GM18505 (cell line): ENCODE data around the gene TREML4.
"Not testable (repeated sequence)": the region's sequence is repeated elsewhere in the genome, so short reads cannot be mapped to it uniquely, and the experiment has no call there.

Experiments used
- ATAC-seq: cut with Tn5 transposase; IDR thresholded peaks from one replicate; pipeline ENCODE4 v1.9.1; 2021; ENCODE audit not compliant: unreplicated experiment
- POLR2A ChIP-seq: IDR thresholded peaks from 4 replicates; pipeline ENCODE4 v1.6.1; 2011; ENCODE audit warnings: borderline replicate concordance; ENCODE audit not compliant: insufficient read depth, insufficient read length; ENCODE audit errors: extremely low read depth

The TREML4 gene, protein sequence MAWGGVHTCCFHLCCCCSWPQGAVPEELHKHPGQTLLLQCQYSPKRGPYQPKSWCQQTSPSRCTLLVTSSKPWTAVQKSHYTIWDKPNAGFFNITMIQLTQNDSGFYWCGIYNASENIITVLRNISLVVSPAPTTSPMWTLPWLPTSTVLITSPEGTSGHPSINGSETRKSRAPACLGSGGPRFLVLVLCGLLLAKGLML

DNA sequence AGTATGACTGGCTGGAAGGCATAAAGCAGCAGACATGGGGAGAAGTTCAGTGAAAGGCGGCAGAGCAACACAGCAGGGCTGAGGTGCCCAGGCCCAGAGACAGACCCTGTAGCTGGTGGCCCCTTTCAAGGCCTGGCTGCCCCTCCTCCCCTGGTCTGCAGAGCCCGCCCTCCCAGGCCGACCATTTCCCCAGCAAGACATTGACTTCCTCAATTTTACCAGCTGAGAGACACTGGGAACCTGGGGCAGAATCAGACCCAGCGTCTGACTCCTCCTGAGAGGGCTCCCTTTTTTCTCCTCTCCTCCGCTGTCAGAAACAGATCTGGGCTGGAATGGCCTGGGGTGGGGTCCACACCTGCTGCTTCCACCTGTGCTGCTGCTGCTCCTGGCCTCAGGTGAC, at the start of gene TREML4:
Gene TREML4, plus strand, starts transcription at position 254 of the 400 bp plus-strand sequence. Its CDS starts 79 bp downstream, at position 333.
- ATAC-seq = no peak
- TF ChIP-seq POLR2A = no peak

DNA sequence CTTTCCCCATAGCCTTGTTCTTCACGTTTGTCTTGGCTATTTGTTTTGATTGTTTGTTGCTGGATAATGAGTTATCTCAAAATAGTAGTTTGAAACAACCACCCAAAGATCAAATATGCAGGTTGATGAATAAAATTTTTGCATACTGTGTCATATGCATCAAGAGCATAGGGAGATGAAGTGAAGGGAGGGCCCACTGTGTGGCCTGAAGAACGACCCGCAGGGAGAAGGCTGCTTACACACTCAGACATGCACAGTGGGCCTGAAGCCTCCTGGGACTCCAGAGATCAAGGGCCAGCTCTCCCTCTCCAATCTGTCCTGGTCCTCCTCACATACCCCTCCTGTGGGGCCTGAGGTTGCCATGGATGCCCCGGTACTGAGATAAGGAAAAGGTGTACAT, 49.0 kb upstream of the TREML4 start:
- TF ChIP-seq POLR2A = no peak
- no peak for ATAC-seq

DNA sequence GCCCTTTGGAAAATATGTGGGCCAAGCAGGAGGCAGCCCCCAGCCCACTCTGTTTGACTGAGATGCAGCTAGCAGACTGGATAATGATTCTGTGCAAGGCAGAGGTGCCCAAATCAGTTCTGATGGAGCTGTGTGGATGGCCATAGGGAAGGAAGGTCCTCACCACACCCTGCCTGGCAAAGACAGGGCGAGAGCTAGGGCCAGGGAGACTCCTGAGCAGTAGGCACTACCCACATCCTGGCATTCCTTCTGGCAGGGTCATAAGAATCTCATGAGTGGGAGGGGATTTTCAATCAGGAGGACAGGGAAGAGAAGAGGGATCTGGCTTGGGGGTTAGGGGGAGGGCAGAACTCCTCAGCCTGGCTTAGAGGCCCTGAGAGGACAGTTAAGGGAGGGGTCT, 46.6 kb upstream of the TREML4 start:
- ATAC-seq = no peak
- no peak for TF ChIP-seq POLR2A

DNA sequence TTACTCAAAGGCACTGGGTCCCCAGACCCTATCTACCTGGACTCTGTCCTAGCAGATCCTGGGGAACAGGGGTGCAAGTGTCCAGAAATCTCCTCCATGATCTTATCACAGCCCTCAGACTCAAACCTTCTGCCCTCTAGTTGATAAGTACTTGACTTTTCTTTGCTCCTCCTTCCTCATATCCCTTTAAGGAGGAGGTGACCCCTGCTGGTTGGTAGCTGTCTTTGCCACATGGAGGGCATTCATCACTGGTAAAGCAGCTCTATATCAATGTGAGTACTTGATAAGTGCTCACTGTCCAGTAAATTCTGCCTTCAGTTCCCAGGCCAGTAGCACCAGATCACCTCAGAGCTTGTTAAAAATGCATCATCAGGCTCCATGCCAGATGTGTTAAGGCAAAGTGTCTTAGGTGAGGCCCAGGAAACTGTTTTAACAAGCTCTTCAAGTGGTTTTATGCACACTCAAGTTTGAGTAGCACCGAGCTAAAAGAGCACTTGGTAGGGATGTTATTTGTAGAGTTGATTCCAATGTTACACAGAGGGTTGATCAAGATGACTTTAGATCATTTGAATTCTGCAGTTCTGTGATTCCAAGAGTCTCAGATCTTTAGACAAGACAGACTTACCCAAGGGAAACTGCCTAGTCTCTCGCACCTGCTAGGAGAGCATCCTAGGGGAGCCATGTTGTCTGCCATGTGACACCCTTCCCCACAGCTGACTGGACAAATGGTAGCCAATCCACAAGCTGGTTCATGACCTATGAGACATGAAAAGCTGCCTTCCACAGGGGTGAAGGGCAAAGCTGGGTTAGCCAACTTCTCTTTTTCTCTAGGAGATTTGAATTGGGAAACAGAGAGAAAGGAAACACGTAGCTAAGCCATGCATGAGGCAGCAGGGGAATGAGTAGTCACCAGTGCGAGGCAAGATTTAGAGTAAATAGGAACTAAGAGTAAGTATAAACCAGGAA, 45.8 kb upstream of the TREML4 start:
- no peak for TF ChIP-seq POLR2A
- ATAC-seq = no peak

DNA sequence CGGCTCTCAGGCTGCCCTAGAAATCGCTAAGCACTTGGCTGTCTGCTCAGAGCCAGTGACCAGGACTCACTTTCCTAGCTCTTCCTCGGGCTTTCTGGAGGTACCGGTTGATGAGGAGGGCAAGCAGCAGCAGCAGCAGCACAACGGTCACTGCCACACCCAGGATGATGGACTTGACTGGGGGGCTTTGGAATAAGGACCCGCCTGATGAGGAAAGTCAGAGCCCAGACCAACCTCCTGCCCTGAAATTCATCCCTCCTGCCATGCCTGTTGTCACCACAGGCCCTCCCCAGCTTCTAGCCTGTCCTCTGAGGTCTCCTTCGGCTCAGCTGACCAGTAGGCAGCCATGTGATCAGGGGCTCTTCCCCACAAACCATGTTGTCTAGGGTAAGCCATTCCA, 43.4 kb upstream of the TREML4 start:
- no peak for ATAC-seq
- TF ChIP-seq POLR2A = no peak

DNA sequence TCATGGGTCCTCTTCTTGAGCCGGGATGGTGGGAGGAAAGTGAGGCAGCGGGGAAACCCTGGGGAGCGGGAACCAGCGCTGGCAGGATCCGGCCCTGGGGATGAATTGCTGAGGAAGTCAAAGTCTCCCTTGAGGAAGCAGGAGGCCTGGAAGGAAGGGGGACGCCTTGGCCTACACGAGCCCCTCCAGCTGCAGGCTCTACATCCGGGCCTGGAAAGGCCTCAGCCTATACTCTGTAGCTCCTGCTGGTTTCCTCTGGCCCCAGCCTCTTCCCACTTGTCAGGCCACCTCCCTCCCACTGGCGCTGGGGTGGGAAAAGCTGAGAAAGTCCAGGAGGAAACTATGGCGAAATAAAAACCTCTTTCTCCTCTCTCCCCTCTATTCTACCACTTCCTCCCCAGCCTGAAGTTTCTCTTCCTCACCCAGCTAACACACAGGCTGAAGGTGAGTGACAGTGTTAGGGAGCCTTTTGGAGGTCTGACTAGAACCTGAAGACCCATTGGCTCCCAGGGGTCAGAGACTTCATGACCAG, 42.1 kb upstream of the TREML4 start:
- no peak for TF ChIP-seq POLR2A
- no peak for ATAC-seq

DNA sequence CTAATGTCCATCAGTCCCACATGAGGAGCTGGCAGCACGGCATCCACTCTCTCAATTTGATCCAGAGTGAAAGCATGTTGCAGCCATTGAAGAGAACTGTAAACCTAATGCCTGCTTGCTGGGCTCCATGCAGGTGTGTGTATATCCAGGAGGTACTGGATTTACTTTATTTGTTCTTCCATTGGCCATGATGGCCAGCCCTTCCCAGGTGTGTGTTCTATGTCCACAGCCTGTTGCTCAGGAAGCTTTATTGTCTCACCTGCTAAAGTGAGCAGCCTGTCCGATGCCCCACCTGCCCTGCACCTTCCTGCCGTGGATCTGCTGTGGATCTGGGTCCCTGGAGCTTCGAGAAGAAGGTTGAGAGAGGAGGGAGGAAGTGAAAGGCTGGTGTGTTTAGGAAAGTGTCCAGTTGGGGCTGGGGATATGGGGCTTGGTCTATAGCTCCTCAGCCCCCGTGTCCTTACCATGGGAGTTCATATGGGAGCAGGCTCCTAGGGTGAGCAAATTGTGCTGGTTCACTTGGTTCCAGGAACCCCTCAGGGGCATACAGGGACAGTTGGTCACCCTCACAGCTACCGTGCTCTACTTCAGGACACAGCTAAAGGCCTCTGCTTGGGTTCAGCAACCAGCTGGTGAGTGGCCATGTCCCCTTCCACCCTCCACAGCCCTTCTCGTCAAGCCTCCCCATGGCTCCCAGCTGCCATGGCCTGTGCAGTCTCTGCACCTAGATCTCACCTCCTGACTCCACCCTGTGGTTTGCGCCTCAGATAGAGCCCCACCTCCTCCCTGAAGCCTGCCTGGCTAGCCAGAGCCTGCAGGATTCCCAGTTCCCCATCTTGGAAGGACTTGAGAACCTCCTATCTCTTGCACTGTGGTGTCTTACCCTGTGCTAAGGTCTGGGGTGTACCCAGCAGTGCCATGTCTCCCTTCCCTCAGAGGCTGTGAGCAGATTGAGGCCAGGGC, 39.9 kb upstream of the TREML4 start:
- TF ChIP-seq POLR2A = no peak
- ATAC-seq = no peak

DNA sequence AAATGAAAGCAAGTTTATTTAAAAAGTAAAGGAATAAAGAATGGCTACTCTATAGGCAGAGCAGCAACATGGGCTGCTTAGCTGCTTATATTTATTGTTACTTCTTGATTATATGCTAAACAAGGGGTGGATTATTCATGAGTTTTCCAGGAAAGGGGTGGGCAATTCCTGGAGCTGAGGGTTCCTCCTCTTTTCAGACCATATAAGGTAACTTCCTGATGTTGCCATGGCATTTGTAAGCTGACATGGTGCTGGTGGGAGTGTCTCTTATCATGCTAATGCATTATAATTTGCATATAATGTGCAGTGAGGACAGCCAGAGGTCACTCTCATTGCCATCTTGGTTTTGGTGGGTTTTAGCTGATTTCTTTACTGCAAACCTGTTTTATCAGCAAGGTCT, 39.1 kb upstream of the TREML4 start:
- not testable (repeated sequence) for ATAC-seq

DNA sequence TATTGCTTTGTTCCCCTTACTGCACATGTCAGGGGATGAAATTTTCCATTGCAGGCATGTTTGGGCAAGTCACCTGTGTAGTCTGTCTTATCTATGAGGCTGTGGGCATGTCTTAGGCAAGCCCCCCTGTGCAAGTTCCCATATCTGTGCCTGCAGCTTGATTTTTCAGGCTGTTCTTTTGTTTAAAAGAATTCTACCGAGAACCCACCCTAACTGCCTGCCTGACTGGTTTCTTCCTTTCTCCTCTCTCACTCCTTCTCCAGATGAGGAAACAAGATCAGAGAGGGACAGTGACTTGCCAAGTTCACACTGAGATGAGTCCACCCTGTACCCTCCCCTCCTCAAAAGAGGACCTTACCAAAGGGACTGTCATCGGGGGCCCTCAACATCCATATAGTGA, 38.2 kb upstream of the TREML4 start:
- no peak for ATAC-seq
- TF ChIP-seq POLR2A = no peak

DNA sequence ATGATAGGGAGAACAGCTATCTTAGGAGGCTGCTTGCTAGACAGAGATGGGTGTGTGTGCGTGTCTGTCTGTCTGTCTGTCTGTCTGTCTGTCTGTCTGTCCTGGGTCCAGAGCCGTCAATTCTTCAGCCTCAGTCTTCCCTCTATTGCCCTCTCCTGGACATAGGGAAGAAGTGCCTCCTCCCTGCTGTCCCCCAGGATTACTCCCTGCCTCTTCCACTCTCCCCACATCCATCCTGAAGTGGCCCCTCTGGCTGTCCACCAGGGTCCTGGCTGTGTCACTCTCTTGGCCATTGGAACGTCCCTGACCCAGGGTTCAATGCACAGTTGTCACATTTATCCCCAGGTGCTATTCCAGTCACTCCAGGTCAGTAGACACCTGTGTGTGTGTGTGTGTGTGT, 37.4 kb upstream of the TREML4 start:
- no peak for TF ChIP-seq POLR2A
- ATAC-seq = no peak

DNA sequence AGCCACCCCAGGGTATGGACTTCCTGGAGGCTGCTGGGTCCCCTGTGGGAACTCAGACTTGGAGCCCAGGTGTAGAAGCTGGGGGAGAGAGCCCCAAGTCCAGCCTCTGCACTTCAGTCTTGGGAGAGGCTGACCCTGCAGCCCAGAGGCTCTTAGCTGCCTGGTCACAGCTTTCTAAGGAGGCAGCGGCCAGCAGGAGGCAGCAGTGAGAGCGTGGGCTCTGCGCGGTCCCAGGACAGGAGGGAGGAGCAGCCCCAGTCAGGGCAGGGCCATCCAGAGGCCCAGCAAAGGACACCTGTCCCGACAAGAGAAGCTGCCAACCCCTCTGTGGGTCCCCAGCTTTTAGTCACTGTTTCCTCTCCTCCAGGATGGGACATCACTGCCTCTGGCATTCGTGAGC, 36.6 kb upstream of the TREML4 start:
- TF ChIP-seq POLR2A = no peak
- no peak for ATAC-seq

DNA sequence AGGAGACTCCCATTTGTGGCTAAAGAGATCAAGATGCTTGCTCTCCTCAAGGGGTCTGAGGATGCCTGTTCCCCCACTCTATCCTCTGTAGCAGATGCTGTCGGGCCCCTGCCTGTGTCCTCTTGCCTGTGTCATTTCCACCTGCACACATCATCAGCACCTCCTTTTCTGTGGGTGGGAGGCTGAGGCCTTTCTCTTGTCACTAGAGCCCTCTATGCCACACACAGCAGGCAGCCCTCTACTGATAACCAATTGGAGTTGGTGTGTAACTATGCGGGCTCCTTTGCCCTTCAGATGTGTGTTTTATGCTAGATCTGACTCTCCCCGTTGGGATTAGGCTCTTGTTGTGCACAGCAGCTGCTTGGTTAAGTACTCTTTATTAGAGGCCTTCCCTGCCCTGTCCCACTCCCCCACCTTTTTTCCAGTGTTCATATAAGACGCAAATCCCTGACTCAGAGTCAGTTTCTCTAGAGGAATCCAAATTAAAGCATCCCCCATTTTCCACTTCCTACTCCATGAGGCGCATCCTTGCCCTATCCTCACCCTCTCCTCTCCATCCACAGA, 34.9 kb upstream of the TREML4 start:
- ATAC-seq = no peak
- no peak for TF ChIP-seq POLR2A

DNA sequence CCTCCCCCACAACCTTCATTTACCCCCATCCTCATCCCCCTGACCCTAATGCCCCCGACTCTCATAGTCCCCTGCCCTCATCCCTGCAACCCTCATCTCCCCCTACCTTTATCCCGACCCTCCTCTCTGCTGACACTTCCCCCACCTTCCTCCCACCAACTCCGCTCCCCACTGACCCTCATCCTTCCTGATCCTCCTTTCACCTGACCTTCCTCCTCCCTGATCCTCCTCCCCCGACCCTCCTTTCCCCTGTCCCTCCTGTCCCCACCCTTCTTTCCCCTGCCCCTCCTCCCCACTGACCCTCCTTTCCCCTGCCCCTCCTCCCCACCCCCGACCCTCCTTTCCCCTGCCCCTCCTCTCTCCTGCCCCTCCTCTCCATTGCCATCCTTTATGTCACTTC, 34.3 kb upstream of the TREML4 start:
- TF ChIP-seq POLR2A = no peak
- ATAC-seq = no peak

DNA sequence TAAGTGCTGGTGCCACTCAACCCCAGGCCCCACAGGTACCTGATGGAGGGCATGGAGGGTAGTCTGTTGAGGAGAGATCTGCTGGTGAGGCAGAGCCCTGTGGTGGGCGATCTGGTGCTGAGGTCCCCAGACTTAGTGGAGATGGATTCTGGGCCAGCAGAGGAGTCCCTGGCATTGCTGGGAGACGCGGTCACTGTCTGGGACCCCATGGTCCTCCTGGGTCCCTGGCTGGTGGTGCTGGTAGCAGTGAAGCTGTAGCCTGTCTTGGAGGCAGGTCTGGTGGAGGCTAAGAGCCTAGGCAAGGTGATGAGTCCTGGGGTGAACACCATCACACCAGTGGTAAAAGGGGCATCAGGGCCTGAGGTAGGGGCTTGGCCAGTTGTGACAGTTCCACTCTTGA, 33.8 kb upstream of the TREML4 start:
- no peak for TF ChIP-seq POLR2A
- ATAC-seq = no peak
